ENCODE results near the gene GPR3.

- TF ChIP-seq CTCF (conservative IDR thresholded peaks at IDR 0.05) (no peak), EZH2 (IDR thresholded peaks at IDR 0.05; ENCODE audit: low read depth) (no peak)
Measured at GRCh38 chr1:27410709-27411108, 18.3 kb downstream of the GPR3 start.
